ENCODE results near the gene TMIGD3. TPM values are rescaled to one million over a fixed set of nuclear protein-coding genes. Genes with fewer than 3 reads are reported as not detected.

Gene TMIGD3
- total RNA-seq, 1 donor, result 0.43 TPM

GRCh38 chr1:111515291-111516004, 12.0 kb upstream of the TMIGD3 start:
- DNase-seq (ENCODE audit: low read depth), result peak; percentile 18
- TF ChIP-seq CTCF (IDR thresholded peaks at IDR 0.05; ENCODE audit: insufficient read depth, low read depth, low read length), result no peak
- H3K4me3 ChIP-seq (ENCODE audit: low read depth, low read length), result peak overlapping the region; percentile 42

DNA sequence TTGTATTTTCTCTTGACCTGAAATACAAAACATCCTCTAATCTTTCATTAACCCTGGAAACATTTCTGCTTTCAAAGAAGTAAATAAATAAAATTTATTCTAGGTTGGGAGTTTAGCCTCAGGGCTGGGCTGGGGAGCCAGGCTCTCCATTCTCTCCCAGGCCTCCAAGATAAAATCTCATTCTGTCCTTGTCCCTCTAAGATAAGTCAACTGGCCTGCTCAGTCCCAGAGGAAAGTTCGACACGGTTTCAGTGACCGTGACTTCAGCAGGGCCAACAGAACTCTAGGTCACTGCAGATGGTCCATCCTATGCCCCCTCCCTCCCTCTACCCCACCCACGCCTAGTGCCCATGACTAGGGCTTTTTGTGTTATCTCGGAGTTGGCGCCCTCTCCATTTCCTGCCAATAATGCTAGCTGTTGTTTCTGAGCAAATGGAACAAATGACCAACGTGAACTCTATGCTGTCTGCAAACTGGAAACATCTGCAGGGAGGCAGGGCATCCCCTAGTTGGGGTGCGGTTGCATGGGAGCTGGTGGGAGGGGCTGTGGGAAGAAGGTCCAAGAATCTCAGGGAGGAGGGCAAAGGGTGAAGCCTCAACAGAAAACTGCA, 10.1 kb upstream of the TMIGD3 start:
- no peak for DNase-seq (ENCODE audit: low read depth)
- no peak overlapping the region for H3K4me3 ChIP-seq (ENCODE audit: low read depth, low read length)
- no peak for TF ChIP-seq CTCF (IDR thresholded peaks at IDR 0.05; ENCODE audit: insufficient read depth, low read depth, low read length)

GRCh38 chr1:111512931-111513330, 9.5 kb upstream of the TMIGD3 start:
- no peak for TF ChIP-seq CTCF (IDR thresholded peaks at IDR 0.05; ENCODE audit: insufficient read depth, low read depth, low read length)
- no peak overlapping the region for H3K4me3 ChIP-seq (ENCODE audit: low read depth, low read length)
- DNase-seq (ENCODE audit: low read depth), result no peak

GRCh38 chr1:111512132-111512889, 8.9 kb upstream of the TMIGD3 start:
- no peak for DNase-seq (ENCODE audit: low read depth)
- no peak for TF ChIP-seq CTCF (IDR thresholded peaks at IDR 0.05; ENCODE audit: insufficient read depth, low read depth, low read length)

GRCh38 chr1:111511370-111511769, 7.9 kb upstream of the TMIGD3 start:
- no peak for TF ChIP-seq CTCF (IDR thresholded peaks at IDR 0.05; ENCODE audit: insufficient read depth, low read depth, low read length)
- DNase-seq (ENCODE audit: low read depth), result no peak
- no peak overlapping the region for H3K4me3 ChIP-seq (ENCODE audit: low read depth, low read length)

More at GRCh38 chr1:111512132-111512889, 8.9 kb upstream of the TMIGD3 start:
- no peak overlapping the region for H3K4me3 ChIP-seq (ENCODE audit: low read depth, low read length)

- DNase-seq (ENCODE audit: low read depth), result peak; percentile 9
- H3K4me3 ChIP-seq (ENCODE audit: low read depth, low read length), result no peak overlapping the region
- no peak for TF ChIP-seq CTCF (IDR thresholded peaks at IDR 0.05; ENCODE audit: insufficient read depth, low read depth, low read length)
Measured at GRCh38 chr1:111509997-111510375, 6.6 kb upstream of the TMIGD3 start.
